ENCODE results near the gene BRD4.

DNA sequence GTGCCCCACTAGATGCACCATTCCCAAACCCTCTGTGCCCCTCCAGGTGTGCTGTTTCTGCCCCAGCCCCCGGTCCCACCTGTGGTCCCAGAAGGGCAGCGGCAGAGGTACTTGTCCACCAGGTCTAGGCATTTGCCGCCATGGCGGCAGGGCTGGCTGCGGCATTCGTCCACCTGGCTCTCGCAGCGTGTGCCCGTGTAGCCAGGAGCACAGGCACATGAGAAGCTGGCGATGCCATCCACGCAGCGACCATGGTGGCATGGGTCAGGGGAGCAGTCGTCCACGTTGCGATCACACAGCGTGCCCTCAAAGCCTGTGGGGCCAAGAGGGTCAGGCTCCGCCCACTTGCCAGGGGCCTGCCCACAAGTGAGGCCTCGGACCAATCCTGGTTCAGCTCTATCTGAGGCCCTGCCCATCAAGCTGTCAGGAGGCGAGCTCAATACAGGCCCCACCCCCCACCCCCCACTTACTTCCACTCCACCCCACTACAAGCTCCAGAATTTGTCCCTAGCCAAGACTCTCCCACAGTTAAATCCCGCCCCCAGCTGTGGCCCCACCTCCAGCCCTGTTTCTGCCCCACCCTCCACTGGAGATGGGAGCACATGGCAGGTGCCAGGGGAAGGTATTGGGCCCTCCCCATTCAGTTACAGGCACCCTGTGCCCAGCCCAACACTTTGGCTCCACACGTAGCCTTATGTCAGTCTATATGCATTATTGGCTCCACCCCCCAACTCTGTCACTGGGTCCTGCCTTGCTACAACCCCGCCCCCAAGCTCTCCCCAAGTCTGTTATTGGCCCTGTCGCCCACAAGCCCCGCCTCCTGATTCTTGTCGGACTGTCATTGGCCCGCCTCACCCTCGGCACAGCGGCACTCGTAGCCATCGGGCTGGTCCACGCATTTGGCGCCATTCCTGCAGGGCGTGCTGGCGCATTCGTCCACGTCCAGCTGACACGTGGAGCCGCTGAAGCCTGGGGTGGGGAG lies 145.0 kb downstream of the BRD4 start:
- TF ChIP-seq, protein P1, sequence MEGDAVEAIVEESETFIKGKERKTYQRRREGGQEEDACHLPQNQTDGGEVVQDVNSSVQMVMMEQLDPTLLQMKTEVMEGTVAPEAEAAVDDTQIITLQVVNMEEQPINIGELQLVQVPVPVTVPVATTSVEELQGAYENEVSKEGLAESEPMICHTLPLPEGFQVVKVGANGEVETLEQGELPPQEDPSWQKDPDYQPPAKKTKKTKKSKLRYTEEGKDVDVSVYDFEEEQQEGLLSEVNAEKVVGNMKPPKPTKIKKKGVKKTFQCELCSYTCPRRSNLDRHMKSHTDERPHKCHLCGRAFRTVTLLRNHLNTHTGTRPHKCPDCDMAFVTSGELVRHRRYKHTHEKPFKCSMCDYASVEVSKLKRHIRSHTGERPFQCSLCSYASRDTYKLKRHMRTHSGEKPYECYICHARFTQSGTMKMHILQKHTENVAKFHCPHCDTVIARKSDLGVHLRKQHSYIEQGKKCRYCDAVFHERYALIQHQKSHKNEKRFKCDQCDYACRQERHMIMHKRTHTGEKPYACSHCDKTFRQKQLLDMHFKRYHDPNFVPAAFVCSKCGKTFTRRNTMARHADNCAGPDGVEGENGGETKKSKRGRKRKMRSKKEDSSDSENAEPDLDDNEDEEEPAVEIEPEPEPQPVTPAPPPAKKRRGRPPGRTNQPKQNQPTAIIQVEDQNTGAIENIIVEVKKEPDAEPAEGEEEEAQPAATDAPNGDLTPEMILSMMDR (conservative IDR thresholded peaks at IDR 0.05 in 1 of 2, IDR thresholded peaks at IDR 0.05 in 1 of 2; ENCODE audit: low read depth in 1 of 2, low read length in 2 of 2) = no peak
- TF ChIP-seq EZH2 (IDR thresholded peaks at IDR 0.05; ENCODE audit: low read length, missing control alignments) = no peak

Data from fibroblast of lung (primary cell).